Erythroblast (primary cell): ENCODE results near the gene SP9.

Source experiments
- GATA1 ChIP-seq: IDR thresholded peaks from 2 replicates; pipeline ENCODE4 v1.6.1; 2011; ENCODE audit warnings: low read depth, mild to moderate bottlenecking, control low read depth, low read length, moderate library complexity
- POLR2A ChIP-seq: IDR thresholded peaks from 2 replicates; pipeline ENCODE4 v1.6.1; 2011; ENCODE audit warnings: mild to moderate bottlenecking, low read length

GRCh38 chr2:174333017-174333371 lies 1.8 kb upstream of the SP9 start:
- no peak for TF ChIP-seq POLR2A
- TF ChIP-seq GATA1 = no peak
